ENCODE results near the gene ZNF865.
"Not testable (repeated sequence)": the region's sequence is repeated elsewhere in the genome, so short reads cannot be mapped to it uniquely, and the experiment has no call there.

- not testable (repeated sequence) for TF ChIP-seq POLR2A (IDR thresholded peaks at IDR 0.05)
- TF ChIP-seq, protein P1, sequence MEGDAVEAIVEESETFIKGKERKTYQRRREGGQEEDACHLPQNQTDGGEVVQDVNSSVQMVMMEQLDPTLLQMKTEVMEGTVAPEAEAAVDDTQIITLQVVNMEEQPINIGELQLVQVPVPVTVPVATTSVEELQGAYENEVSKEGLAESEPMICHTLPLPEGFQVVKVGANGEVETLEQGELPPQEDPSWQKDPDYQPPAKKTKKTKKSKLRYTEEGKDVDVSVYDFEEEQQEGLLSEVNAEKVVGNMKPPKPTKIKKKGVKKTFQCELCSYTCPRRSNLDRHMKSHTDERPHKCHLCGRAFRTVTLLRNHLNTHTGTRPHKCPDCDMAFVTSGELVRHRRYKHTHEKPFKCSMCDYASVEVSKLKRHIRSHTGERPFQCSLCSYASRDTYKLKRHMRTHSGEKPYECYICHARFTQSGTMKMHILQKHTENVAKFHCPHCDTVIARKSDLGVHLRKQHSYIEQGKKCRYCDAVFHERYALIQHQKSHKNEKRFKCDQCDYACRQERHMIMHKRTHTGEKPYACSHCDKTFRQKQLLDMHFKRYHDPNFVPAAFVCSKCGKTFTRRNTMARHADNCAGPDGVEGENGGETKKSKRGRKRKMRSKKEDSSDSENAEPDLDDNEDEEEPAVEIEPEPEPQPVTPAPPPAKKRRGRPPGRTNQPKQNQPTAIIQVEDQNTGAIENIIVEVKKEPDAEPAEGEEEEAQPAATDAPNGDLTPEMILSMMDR (IDR thresholded peaks at IDR 0.05) = not testable (repeated sequence)
These were observed 23.2 kb upstream of the ZNF865 start for GRCh38 chr19:55582284-55582683.

Data from adrenal gland (tissue), 5 donors.